ENCODE data around the gene TEC. TPM values are rescaled to one million over a fixed set of nuclear protein-coding genes. Genes with fewer than 3 reads are reported as not detected.

The TEC gene
- polyA plus RNA-seq, 1 donor from 2014 or later: not detected

DNA sequence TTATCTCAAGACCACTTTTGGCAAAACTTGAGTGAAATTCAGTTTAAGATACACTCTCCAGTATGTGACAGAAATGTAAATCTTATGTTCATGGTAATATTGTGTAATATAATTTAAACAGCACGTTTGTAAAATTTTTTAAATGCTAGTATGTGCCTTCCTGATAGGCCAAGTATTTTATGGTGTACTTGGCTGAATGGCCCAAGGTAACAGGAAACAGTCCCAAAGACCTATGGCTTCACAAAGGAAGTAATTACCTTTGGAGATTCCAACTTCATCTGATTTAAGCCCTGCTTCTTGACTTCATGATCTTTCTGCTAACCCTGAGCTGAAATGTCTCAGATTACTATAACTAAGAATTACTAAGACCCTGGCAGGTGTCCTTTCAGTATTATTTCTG is 20.3 kb downstream of the TEC start:
- H3K9me2 ChIP-seq (ENCODE audit: insufficient read depth, low read length): no peaks in the 10 kb centered on the region
- no peaks in the 10 kb centered on the region for H3K9me3 ChIP-seq (ENCODE audit: low read length)
- no peaks in the 10 kb centered on the region for H3F3A ChIP-seq (ENCODE audit: insufficient read depth, low read length, poor library complexity, severe bottlenecking)
- no peak overlapping the region for H2AFZ ChIP-seq (ENCODE audit: low read depth, low read length)
- no peak overlapping the region for H3K4me3 ChIP-seq (ENCODE audit: low read length)
- no peak overlapping the region for H3K9ac ChIP-seq (ENCODE audit: low read length)
- no peaks in the 10 kb centered on the region for H3K27me3 ChIP-seq (ENCODE audit: insufficient read depth, low read depth, low read length)
- H3K27ac ChIP-seq (ENCODE audit: low read length): no peak overlapping the region
- H3K79me2 ChIP-seq (replicated peaks; ENCODE audit: insufficient read depth, low read length): no peaks in the 10 kb centered on the region
- H3K36me3 ChIP-seq (ENCODE audit: insufficient read depth, low read length): no peaks in the 10 kb centered on the region
- H4K20me1 ChIP-seq (ENCODE audit: insufficient read depth): no peaks in the 10 kb centered on the region
- TF ChIP-seq EP300 (conservative IDR thresholded peaks at IDR 0.05; ENCODE audit: poor library complexity, severe bottlenecking): no peak
- TF ChIP-seq, protein P1, sequence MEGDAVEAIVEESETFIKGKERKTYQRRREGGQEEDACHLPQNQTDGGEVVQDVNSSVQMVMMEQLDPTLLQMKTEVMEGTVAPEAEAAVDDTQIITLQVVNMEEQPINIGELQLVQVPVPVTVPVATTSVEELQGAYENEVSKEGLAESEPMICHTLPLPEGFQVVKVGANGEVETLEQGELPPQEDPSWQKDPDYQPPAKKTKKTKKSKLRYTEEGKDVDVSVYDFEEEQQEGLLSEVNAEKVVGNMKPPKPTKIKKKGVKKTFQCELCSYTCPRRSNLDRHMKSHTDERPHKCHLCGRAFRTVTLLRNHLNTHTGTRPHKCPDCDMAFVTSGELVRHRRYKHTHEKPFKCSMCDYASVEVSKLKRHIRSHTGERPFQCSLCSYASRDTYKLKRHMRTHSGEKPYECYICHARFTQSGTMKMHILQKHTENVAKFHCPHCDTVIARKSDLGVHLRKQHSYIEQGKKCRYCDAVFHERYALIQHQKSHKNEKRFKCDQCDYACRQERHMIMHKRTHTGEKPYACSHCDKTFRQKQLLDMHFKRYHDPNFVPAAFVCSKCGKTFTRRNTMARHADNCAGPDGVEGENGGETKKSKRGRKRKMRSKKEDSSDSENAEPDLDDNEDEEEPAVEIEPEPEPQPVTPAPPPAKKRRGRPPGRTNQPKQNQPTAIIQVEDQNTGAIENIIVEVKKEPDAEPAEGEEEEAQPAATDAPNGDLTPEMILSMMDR (IDR thresholded peaks at IDR 0.05; ENCODE audit: poor library complexity, severe bottlenecking): no peak
- TF ChIP-seq TAF1 (IDR thresholded peaks at IDR 0.05; ENCODE audit: low read depth): no peak
- no peak for TF ChIP-seq SMC3 (conservative IDR thresholded peaks at IDR 0.05; ENCODE audit: poor library complexity)
- TF ChIP-seq RAD21 (conservative IDR thresholded peaks at IDR 0.05): no peak
- TF ChIP-seq, protein P2, sequence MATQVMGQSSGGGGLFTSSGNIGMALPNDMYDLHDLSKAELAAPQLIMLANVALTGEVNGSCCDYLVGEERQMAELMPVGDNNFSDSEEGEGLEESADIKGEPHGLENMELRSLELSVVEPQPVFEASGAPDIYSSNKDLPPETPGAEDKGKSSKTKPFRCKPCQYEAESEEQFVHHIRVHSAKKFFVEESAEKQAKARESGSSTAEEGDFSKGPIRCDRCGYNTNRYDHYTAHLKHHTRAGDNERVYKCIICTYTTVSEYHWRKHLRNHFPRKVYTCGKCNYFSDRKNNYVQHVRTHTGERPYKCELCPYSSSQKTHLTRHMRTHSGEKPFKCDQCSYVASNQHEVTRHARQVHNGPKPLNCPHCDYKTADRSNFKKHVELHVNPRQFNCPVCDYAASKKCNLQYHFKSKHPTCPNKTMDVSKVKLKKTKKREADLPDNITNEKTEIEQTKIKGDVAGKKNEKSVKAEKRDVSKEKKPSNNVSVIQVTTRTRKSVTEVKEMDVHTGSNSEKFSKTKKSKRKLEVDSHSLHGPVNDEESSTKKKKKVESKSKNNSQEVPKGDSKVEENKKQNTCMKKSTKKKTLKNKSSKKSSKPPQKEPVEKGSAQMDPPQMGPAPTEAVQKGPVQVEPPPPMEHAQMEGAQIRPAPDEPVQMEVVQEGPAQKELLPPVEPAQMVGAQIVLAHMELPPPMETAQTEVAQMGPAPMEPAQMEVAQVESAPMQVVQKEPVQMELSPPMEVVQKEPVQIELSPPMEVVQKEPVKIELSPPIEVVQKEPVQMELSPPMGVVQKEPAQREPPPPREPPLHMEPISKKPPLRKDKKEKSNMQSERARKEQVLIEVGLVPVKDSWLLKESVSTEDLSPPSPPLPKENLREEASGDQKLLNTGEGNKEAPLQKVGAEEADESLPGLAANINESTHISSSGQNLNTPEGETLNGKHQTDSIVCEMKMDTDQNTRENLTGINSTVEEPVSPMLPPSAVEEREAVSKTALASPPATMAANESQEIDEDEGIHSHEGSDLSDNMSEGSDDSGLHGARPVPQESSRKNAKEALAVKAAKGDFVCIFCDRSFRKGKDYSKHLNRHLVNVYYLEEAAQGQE (IDR thresholded peaks at IDR 0.05; ENCODE audit: borderline replicate concordance): no peak
- no peak for TF ChIP-seq POLR2AphosphoS5 (IDR thresholded peaks at IDR 0.05)
- TF ChIP-seq MXI1 (conservative IDR thresholded peaks at IDR 0.05; ENCODE audit: poor library complexity, severe bottlenecking): no peak
- no peak for TF ChIP-seq EZH2 (IDR thresholded peaks at IDR 0.05; ENCODE audit: borderline replicate concordance, insufficient read depth, low read length, poor library complexity, severe bottlenecking)
- H3K4me2 ChIP-seq (ENCODE audit: low read length): no peak overlapping the region

DNA sequence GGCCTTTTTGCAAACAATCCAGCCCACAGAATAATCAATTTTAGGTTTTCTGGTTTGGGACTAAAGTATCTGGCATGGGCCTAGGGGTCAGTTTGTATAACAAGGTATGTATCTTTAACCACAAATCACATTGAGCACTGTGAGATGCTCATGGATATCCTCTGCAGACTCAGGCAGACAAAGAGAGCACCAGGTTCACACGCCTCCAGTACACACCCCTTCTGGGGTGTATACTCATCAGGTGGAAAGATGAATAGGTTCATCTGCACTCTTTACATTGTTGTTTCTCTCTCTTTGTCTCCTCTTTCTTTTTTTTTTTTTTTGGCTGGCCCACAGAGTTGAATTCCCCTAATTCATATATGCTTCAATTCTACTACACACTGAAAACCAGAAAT is 21.1 kb downstream of the TEC start:
- no peaks in the 10 kb centered on the region for H3K27me3 ChIP-seq (ENCODE audit: insufficient read depth, low read depth, low read length)
- no peak overlapping the region for H3K9ac ChIP-seq (ENCODE audit: low read length)
- no peak overlapping the region for H3K27ac ChIP-seq (ENCODE audit: low read length)
- H3K4me2 ChIP-seq (ENCODE audit: low read length): no peak overlapping the region
- H3K36me3 ChIP-seq (ENCODE audit: insufficient read depth, low read length): no peaks in the 10 kb centered on the region
- no peak overlapping the region for H3K4me3 ChIP-seq (ENCODE audit: low read length)
- H2AFZ ChIP-seq (ENCODE audit: low read depth, low read length): no peak overlapping the region
- no peaks in the 10 kb centered on the region for H4K20me1 ChIP-seq (ENCODE audit: insufficient read depth)
- TF ChIP-seq RAD21 (conservative IDR thresholded peaks at IDR 0.05): no peak
- TF ChIP-seq, protein P1 (IDR thresholded peaks at IDR 0.05; ENCODE audit: poor library complexity, severe bottlenecking): no peak
- TF ChIP-seq, protein P2 (IDR thresholded peaks at IDR 0.05; ENCODE audit: borderline replicate concordance): no peak
- no peak for TF ChIP-seq TAF1 (IDR thresholded peaks at IDR 0.05; ENCODE audit: low read depth)
- TF ChIP-seq SMC3 (conservative IDR thresholded peaks at IDR 0.05; ENCODE audit: poor library complexity): no peak
- no peaks in the 10 kb centered on the region for H3K79me2 ChIP-seq (replicated peaks; ENCODE audit: insufficient read depth, low read length)
- no peaks in the 10 kb centered on the region for H3F3A ChIP-seq (ENCODE audit: insufficient read depth, low read length, poor library complexity, severe bottlenecking)
- H3K9me2 ChIP-seq (ENCODE audit: insufficient read depth, low read length): no peaks in the 10 kb centered on the region
- no peaks in the 10 kb centered on the region for H3K9me3 ChIP-seq (ENCODE audit: low read length)
